Stimulated activated memory B cell treated with anti-CD40 and anti-IgM and Interleukin-4, amounts not matched to agents 10 μg/mL and 1 μg/mL and 100 μg/mL, for 72 hours (primary cell): ENCODE data around the gene FOXL3.

Experiments
- ATAC-seq: fragments of 150-1000 bp; cut with Tn5 transposase; 2 replicates; pipeline ENCODE4 v1.10.0; 2021
- H3K27ac Mint-ChIP-seq: one replicate; pipeline ENCODE4 v1.8.0; 2022; ENCODE audit warnings: mild to moderate bottlenecking, mixed read lengths
- H3K27me3 Mint-ChIP-seq: one replicate; pipeline ENCODE4 v1.8.0; 2022; ENCODE audit warnings: mixed read lengths
- H3K36me3 Mint-ChIP-seq: one replicate; pipeline ENCODE4 v1.8.0; 2022; ENCODE audit warnings: mixed read lengths
- H3K4me1 Mint-ChIP-seq: one replicate; pipeline ENCODE4 v1.8.0; 2022; ENCODE audit warnings: mixed read lengths
- H3K4me3 Mint-ChIP-seq: one replicate; pipeline ENCODE4 v1.8.0; 2022; ENCODE audit warnings: mild to moderate bottlenecking, moderate library complexity, mixed read lengths
- H3K9me3 Mint-ChIP-seq: one replicate; pipeline ENCODE4 v1.8.0; 2022; ENCODE audit warnings: mixed read lengths

Gene FOXL3

GRCh38 chr7:309586-310228 lies 19.7 kb downstream of the FOXL3 start:
- Mint-ChIP-seq H3K27me3 (peaks cover 19% of the 10 kb centered on the region), H3K36me3 (no peaks in the 10 kb centered on the region), H3K27ac (no peak overlapping the region), H3K4me1 (no peaks in the 10 kb centered on the region), H3K9me3 (peaks cover 7% of the 10 kb centered on the region), H3K4me3 (no peak overlapping the region)
- no peak for ATAC-seq

GRCh38 chr7:311131-311680 lies 21.2 kb downstream of the FOXL3 start:
- Mint-ChIP-seq H3K9me3 (peaks cover 12% of the 10 kb centered on the region), H3K36me3 (no peaks in the 10 kb centered on the region), H3K27ac (no peak overlapping the region), H3K4me1 (no peaks in the 10 kb centered on the region), H3K4me3 (no peak overlapping the region), H3K27me3 (peaks cover 25% of the 10 kb centered on the region)
- ATAC-seq: no peak

GRCh38 chr7:311796-312195 lies 21.8 kb downstream of the FOXL3 start:
- H3K27me3 Mint-ChIP-seq: peaks cover 25% of the 10 kb centered on the region
- peaks cover 12% of the 10 kb centered on the region for H3K9me3 Mint-ChIP-seq
- ATAC-seq: no peak
- H3K27ac Mint-ChIP-seq: no peak overlapping the region
- no peaks in the 10 kb centered on the region for H3K36me3 Mint-ChIP-seq
- H3K4me1 Mint-ChIP-seq: no peaks in the 10 kb centered on the region
- H3K4me3 Mint-ChIP-seq: no peak overlapping the region

GRCh38 chr7:312424-312823 lies 22.5 kb downstream of the FOXL3 start:
- no peak overlapping the region for H3K27ac Mint-ChIP-seq
- H3K9me3 Mint-ChIP-seq: peaks cover 12% of the 10 kb centered on the region
- no peaks in the 10 kb centered on the region for H3K36me3 Mint-ChIP-seq
- peaks cover 25% of the 10 kb centered on the region for H3K27me3 Mint-ChIP-seq
- no peak for ATAC-seq
- no peak overlapping the region for H3K4me3 Mint-ChIP-seq
- no peaks in the 10 kb centered on the region for H3K4me1 Mint-ChIP-seq

GRCh38 chr7:314853-315252 lies 24.9 kb downstream of the FOXL3 start:
- H3K27ac Mint-ChIP-seq: no peak overlapping the region
- peaks cover 4% of the 10 kb centered on the region for H3K9me3 Mint-ChIP-seq
- no peak for ATAC-seq
- H3K4me3 Mint-ChIP-seq: no peak overlapping the region
- peaks cover 48% of the 10 kb centered on the region for H3K27me3 Mint-ChIP-seq
- no peaks in the 10 kb centered on the region for H3K4me1 Mint-ChIP-seq
- no peaks in the 10 kb centered on the region for H3K36me3 Mint-ChIP-seq

- Mint-ChIP-seq H3K36me3 (no peaks in the 10 kb centered on the region), H3K4me3 (no peak overlapping the region), H3K27me3 (peaks cover 57% of the 10 kb centered on the region), H3K9me3 (peaks cover 4% of the 10 kb centered on the region), H3K27ac (no peak overlapping the region), H3K4me1 (no peaks in the 10 kb centered on the region)
- no peak for ATAC-seq
Observed at GRCh38 chr7:315516-316265, 25.7 kb downstream of the FOXL3 start.

GRCh38 chr7:317643-318405 lies 27.9 kb downstream of the FOXL3 start:
- Mint-ChIP-seq H3K27me3 (peaks cover 57% of the 10 kb centered on the region), H3K36me3 (no peaks in the 10 kb centered on the region), H3K4me3 (no peak overlapping the region), H3K4me1 (no peaks in the 10 kb centered on the region), H3K27ac (no peak overlapping the region), H3K9me3 (peaks cover 4% of the 10 kb centered on the region)
- no peak for ATAC-seq

- Mint-ChIP-seq H3K27ac (no peak overlapping the region), H3K36me3 (no peaks in the 10 kb centered on the region)
- no peak for ATAC-seq
Observed at GRCh38 chr7:318476-318875, 28.5 kb downstream of the FOXL3 start.

GRCh38 chr7:318878-319661 lies 29.1 kb downstream of the FOXL3 start:
- Mint-ChIP-seq H3K27me3 (peaks cover 57% of the 10 kb centered on the region), H3K4me1 (no peaks in the 10 kb centered on the region), H3K9me3 (peaks cover 4% of the 10 kb centered on the region), H3K36me3 (no peaks in the 10 kb centered on the region), H3K27ac (no peak overlapping the region), H3K4me3 (no peak overlapping the region)
- ATAC-seq: no peak

More at GRCh38 chr7:318476-318875, 28.5 kb downstream of the FOXL3 start:
- Mint-ChIP-seq H3K27me3 (peaks cover 57% of the 10 kb centered on the region), H3K9me3 (peaks cover 4% of the 10 kb centered on the region), H3K4me1 (no peaks in the 10 kb centered on the region), H3K4me3 (no peak overlapping the region)

- Mint-ChIP-seq H3K27me3 (peaks cover 54% of the 10 kb centered on the region), H3K9me3 (no peaks in the 10 kb centered on the region), H3K36me3 (no peaks in the 10 kb centered on the region), H3K4me1 (no peaks in the 10 kb centered on the region), H3K4me3 (no peak overlapping the region), H3K27ac (no peak overlapping the region)
- no peak for ATAC-seq
Observed at GRCh38 chr7:320297-320696, 30.3 kb downstream of the FOXL3 start.

- Mint-ChIP-seq H3K4me1 (no peaks in the 10 kb centered on the region), H3K36me3 (no peaks in the 10 kb centered on the region), H3K27ac (no peak overlapping the region), H3K27me3 (peaks cover 54% of the 10 kb centered on the region), H3K4me3 (no peak overlapping the region), H3K9me3 (peaks cover 6% of the 10 kb centered on the region)
- peak; percentile 86 for ATAC-seq
Observed at GRCh38 chr7:322111-322671, 32.2 kb downstream of the FOXL3 start.

- Mint-ChIP-seq H3K27me3 (peaks cover 54% of the 10 kb centered on the region), H3K36me3 (no peaks in the 10 kb centered on the region), H3K27ac (no peak overlapping the region), H3K4me3 (no peak overlapping the region), H3K4me1 (no peaks in the 10 kb centered on the region), H3K9me3 (peaks cover 6% of the 10 kb centered on the region)
- ATAC-seq: no peak
Observed at GRCh38 chr7:322708-323111, 32.7 kb downstream of the FOXL3 start.

- no peak for ATAC-seq
- H3K9me3 Mint-ChIP-seq: peaks cover 6% of the 10 kb centered on the region
- H3K36me3 Mint-ChIP-seq: no peaks in the 10 kb centered on the region
- no peak overlapping the region for H3K4me3 Mint-ChIP-seq
- H3K27me3 Mint-ChIP-seq: peaks cover 54% of the 10 kb centered on the region
- H3K4me1 Mint-ChIP-seq: no peaks in the 10 kb centered on the region
- H3K27ac Mint-ChIP-seq: no peak overlapping the region
Observed at GRCh38 chr7:323410-323809, 33.4 kb downstream of the FOXL3 start.

GRCh38 chr7:324011-324410 lies 34.0 kb downstream of the FOXL3 start:
- Mint-ChIP-seq H3K27me3 (peaks cover 54% of the 10 kb centered on the region), H3K4me3 (no peak overlapping the region), H3K27ac (no peak overlapping the region), H3K36me3 (no peaks in the 10 kb centered on the region), H3K9me3 (peaks cover 6% of the 10 kb centered on the region), H3K4me1 (no peaks in the 10 kb centered on the region)
- ATAC-seq: no peak
